CD14-positive monocyte (primary cell): ENCODE results near the gene CYSTM1. TPM values are rescaled to one million over a fixed set of nuclear protein-coding genes. Genes with fewer than 3 reads are reported as not detected.
"Not testable (repeated sequence)": the region's sequence is repeated elsewhere in the genome, so short reads cannot be mapped to it uniquely, and the experiment has no call there.

Experiments
- DNase-seq, 3 donors: peaks; one replicate each; pipeline ENCODE4 v3.0.0-alpha.2; 2011 to 2022
- H2AFZ ChIP-seq: 2 replicates; pipeline ENCODE4 v1.6.0; 2012; ENCODE audit warnings: mild to moderate bottlenecking, low read depth, low read length, inconsistent platforms; ENCODE audit not compliant: insufficient read depth, poor library complexity, severe bottlenecking
- H3K27ac ChIP-seq, 2 donors: 1 replicate in 1 of 2; 2 replicates in 1 of 2; pipeline ENCODE4 v1.5.1; 2012 to 2013; ENCODE audit warnings: low read length in 2 of 2, control low read depth in 1 of 2, inconsistent platforms in 1 of 2, low read depth in 1 of 2, mild to moderate bottlenecking in 1 of 2
- H3K27me3 ChIP-seq, 2 donors: one replicate each; pipeline versions ENCODE4 v1.6.0 to v1.6.1; 2011 to 2013; ENCODE audit warnings: low read length in 2 of 2; ENCODE audit not compliant: control insufficient read depth in 2 of 2, insufficient read depth in 2 of 2
- H3K36me3 ChIP-seq, 2 donors: replicated peaks in 1 of 2; 1 replicate in 1 of 2; 2 replicates in 1 of 2; pipeline versions ENCODE4 v1.5.1 to v1.6.1; 2012 to 2013; ENCODE audit warnings: low read length in 2 of 2, control low read depth in 1 of 2, inconsistent platforms in 1 of 2, mild to moderate bottlenecking in 1 of 2; ENCODE audit not compliant: insufficient read depth in 2 of 2, control insufficient read depth in 1 of 2
- H3K4me1 ChIP-seq, 2 donors: 1 replicate in 1 of 2; 2 replicates in 1 of 2; pipeline versions ENCODE4 v1.5.1 to v1.6.1; 2012 to 2013; ENCODE audit warnings: low read length in 2 of 2, control low read depth in 1 of 2, inconsistent platforms in 1 of 2, mild to moderate bottlenecking in 1 of 2, moderate library complexity in 1 of 2; ENCODE audit not compliant: insufficient read depth in 2 of 2, control insufficient read depth in 1 of 2
- H3K4me2 ChIP-seq: replicated peaks from 2 replicates; pipeline ENCODE3; 2012; ENCODE audit warnings: low read length, moderate library complexity, mild to moderate bottlenecking; ENCODE audit not compliant: poor library complexity, severe bottlenecking; ENCODE audit errors: extremely low read depth
- H3K4me3 ChIP-seq, 3 experiments: fragments of 200-600 bp in 1 of 3; sonication (generic) in 1 of 3; replicated peaks in 1 of 3; 1 replicate in 2 of 3; 2 replicates in 1 of 3; pipeline ENCODE4 v1.5.1; 2011 to 2013; ENCODE audit warnings: low read length in 3 of 3, mild to moderate bottlenecking in 3 of 3, control low read depth in 2 of 3, low read depth in 2 of 3, inconsistent platforms in 1 of 3, moderate library complexity in 1 of 3
- H3K79me2 ChIP-seq: 2 replicates; pipeline ENCODE4 v1.6.0; 2012; ENCODE audit warnings: mild to moderate bottlenecking, control low read depth, inconsistent platforms, low read length, moderate library complexity; ENCODE audit not compliant: insufficient read depth
- H3K9ac ChIP-seq: 2 replicates; pipeline ENCODE4 v1.6.0; 2017; ENCODE audit warnings: low read length, mild to moderate bottlenecking; ENCODE audit not compliant: insufficient read depth, poor library complexity, severe bottlenecking
- H3K9me3 ChIP-seq, 2 donors: replicated peaks in 1 of 2; 1 replicate in 1 of 2; 2 replicates in 1 of 2; pipeline versions ENCODE4 v1.5.1 to v1.6.1; 2012 to 2013; ENCODE audit warnings: low read length in 2 of 2, control low read depth in 1 of 2; ENCODE audit not compliant: control insufficient read depth in 1 of 2, insufficient read depth in 1 of 2
- H4K20me1 ChIP-seq: 2 replicates; pipeline ENCODE4 v1.6.0; 2012; ENCODE audit warnings: mild to moderate bottlenecking, low read length, control low read depth, moderate library complexity; ENCODE audit not compliant: insufficient read depth
- H3K27ac Mint-ChIP-seq, 7 donors: one replicate each; pipeline ENCODE4 v1.8.0; 2020; ENCODE audit warnings: mild to moderate bottlenecking in 7 of 7, mixed read lengths in 7 of 7, moderate library complexity in 6 of 7, inconsistent platforms in 2 of 7
- H3K27me3 Mint-ChIP-seq, 3 donors: one replicate each; pipeline ENCODE4 v1.8.0; 2021 to 2022; ENCODE audit warnings: low read depth in 3 of 3, mild to moderate bottlenecking in 3 of 3, mixed read lengths in 3 of 3, moderate library complexity in 3 of 3, inconsistent platforms in 1 of 3
- H3K36me3 Mint-ChIP-seq, 2 donors: one replicate each; pipeline ENCODE4 v1.8.0; 2020; ENCODE audit warnings: mixed read lengths in 2 of 2, inconsistent platforms in 1 of 2, mild to moderate bottlenecking in 1 of 2
- H3K4me1 Mint-ChIP-seq: one replicate; pipeline ENCODE4 v1.8.0; 2020; ENCODE audit warnings: mild to moderate bottlenecking, mixed read lengths
- H3K4me3 Mint-ChIP-seq, 2 donors: one replicate each; pipeline ENCODE4 v1.8.0; 2020; ENCODE audit warnings: mild to moderate bottlenecking in 2 of 2, mixed read lengths in 2 of 2, moderate library complexity in 1 of 2
- H3K9me3 Mint-ChIP-seq, 7 donors: one replicate each; pipeline ENCODE4 v1.8.0; 2020 to 2022; ENCODE audit warnings: mixed read lengths in 7 of 7, mild to moderate bottlenecking in 6 of 7, moderate library complexity in 6 of 7, inconsistent platforms in 2 of 7
- WGBS: methylation state at CpG from one replicate; pipeline ENCODE4 v1.1.5; 2013; ENCODE audit warnings: missing lambda C conversion rate; ENCODE audit not compliant: insufficient coverage; 5-methylcytosine and 5-hydroxymethylcytosine counted together
- intact Hi-C, 2 donors: fragments of 100-400 bp; cut with micrococcal nuclease; formaldehyde crosslinking; loops; one replicate each; pipeline versions ENCODE4 v1.15.0 to v1.15.1; 2023
- polyA plus RNA-seq, 3 donors: library from polyadenylated mRNA; depleted of rRNA in 1 of 3; unstranded in 2 of 3; stranded (reverse) in 1 of 3; fragments of 300-500 nt in 2 of 3; fragments of >200 nt in 1 of 3; fragmentation: Illumina TruSeq in 2 of 3; gene quantifications; 1 replicate in 2 of 3; 2 replicates in 1 of 3; pipeline ENCODE4 v1.2.3, GENCODE V29; 2012 to 2021
- TF ChIP-seq, protein P1 (sequence below): fragments of 200-600 bp; IDR thresholded peaks from one replicate; pipeline ENCODE4 v1.8.0; 2022; ENCODE audit warnings: antibody characterized with exemption, mild to moderate bottlenecking

Gene CYSTM1
- polyA plus RNA-seq, 3 donors = 14.0 to 40.0 (median 36.7) TPM

DNA sequence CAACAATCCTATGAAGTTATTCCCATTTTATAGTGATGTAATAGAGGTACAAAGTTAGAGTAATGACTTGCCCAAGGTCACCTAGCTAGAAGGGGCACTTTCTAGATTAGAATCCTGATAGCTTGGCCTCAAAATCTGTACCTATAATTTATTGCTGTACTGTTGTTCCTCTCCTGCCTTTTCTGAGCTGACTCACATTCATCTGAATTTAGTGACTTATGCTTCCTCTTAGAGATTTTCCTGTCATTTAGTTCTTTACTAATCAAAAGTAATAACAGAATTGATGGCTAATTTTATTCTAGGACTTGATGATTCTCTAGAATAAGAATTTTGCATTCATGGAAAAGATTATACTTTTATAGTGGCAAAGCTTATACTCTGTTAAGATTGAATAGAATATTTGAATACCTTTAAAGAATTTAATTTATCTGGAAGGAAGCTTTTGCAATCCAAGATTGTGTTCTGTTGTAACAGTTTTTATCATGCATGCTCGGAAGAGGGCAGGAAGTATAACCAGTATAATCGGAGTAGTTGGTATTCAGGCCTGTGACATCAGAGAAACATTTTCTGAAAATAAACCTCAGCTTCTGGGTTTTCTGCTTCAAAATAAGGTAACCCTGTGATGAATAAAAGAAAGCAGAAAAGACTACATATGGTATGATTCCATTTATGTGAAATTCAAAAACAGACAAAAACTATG, 21.3 kb downstream of the CYSTM1 start:
- peaks cover 50% of the 10 kb centered on the region for H3K4me1 Mint-ChIP-seq
- H3K27ac Mint-ChIP-seq = peak overlapping the region; percentile 50 to 83 (median 63)
- H3K4me3 ChIP-seq = peak overlapping the region in 1 of 3 experiments; percentile 3
- H3K4me2 ChIP-seq = peak overlapping the region; percentile 17
- H3K36me3 Mint-ChIP-seq = peaks cover 5 to 17% of the 10 kb centered on the region in 2 donors
- H3K79me2 ChIP-seq = no peaks in the 10 kb centered on the region
- H3K9me3 Mint-ChIP-seq = no peaks in the 10 kb centered on the region
- peaks cover 0 to 1% (median 0%) of the 10 kb centered on the region in 3 donors for H3K27me3 Mint-ChIP-seq
- H4K20me1 ChIP-seq = no peaks in the 10 kb centered on the region
- intact Hi-C loops = no loop called here
- TF ChIP-seq, protein P1, sequence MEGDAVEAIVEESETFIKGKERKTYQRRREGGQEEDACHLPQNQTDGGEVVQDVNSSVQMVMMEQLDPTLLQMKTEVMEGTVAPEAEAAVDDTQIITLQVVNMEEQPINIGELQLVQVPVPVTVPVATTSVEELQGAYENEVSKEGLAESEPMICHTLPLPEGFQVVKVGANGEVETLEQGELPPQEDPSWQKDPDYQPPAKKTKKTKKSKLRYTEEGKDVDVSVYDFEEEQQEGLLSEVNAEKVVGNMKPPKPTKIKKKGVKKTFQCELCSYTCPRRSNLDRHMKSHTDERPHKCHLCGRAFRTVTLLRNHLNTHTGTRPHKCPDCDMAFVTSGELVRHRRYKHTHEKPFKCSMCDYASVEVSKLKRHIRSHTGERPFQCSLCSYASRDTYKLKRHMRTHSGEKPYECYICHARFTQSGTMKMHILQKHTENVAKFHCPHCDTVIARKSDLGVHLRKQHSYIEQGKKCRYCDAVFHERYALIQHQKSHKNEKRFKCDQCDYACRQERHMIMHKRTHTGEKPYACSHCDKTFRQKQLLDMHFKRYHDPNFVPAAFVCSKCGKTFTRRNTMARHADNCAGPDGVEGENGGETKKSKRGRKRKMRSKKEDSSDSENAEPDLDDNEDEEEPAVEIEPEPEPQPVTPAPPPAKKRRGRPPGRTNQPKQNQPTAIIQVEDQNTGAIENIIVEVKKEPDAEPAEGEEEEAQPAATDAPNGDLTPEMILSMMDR = no peak
- H3K4me3 Mint-ChIP-seq = no peak overlapping the region
- H3K9ac ChIP-seq = no peak overlapping the region
- H3K36me3 ChIP-seq = no peaks in the 10 kb centered on the region
- no peaks in the 10 kb centered on the region for H3K9me3 ChIP-seq
- H3K4me1 ChIP-seq = peaks cover 29 to 47% of the 10 kb centered on the region in 2 donors
- no CpG with 5 or more reads among the region's 2 CpGs for WGBS
- no peaks in the 10 kb centered on the region for H3K27me3 ChIP-seq
- H3K27ac ChIP-seq = peak overlapping the region in 1 of 2 donors; percentile 50
- DNase-seq = peak in 2 of 3 donors; percentile 24 to 25
- H2AFZ ChIP-seq = no peak overlapping the region

DNA sequence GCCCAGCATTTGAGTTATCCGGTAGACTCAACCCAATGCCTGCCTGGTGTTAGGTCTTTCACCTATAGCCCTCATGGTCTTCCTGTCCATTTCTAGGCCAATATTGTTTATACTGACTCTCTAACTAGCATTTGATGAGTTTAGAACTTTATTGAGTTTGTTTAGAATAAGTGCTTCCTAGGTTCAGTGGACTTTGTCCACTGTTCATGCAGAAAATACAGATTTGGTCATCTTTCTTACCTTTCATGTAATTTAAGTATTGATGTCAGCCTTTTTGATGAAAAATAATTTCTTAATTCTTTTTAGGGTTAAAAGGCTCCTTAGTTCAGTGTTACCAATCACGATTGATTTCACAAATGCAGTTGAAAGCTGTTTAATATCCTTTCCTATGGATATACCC, 22.0 kb downstream of the CYSTM1 start:
- H3K79me2 ChIP-seq = no peaks in the 10 kb centered on the region
- peak overlapping the region in 1 of 3 experiments; percentile 3 for H3K4me3 ChIP-seq
- no CpG with 5 or more reads among the region's 2 CpGs for WGBS
- intact Hi-C loops = no loop called here
- no peaks in the 10 kb centered on the region for H4K20me1 ChIP-seq
- H3K27ac ChIP-seq = peak overlapping the region in 1 of 2 donors; percentile 50
- H3K4me2 ChIP-seq = peak overlapping the region; percentile 17
- H3K4me1 ChIP-seq = peaks cover 32 to 54% of the 10 kb centered on the region in 2 donors
- Mint-ChIP-seq H3K9me3 (no peaks in the 10 kb centered on the region), H3K4me1 (peaks cover 55% of the 10 kb centered on the region), H3K27me3 (peaks cover 0 to 1% (median 0%) of the 10 kb centered on the region in 3 donors), H3K27ac (peak overlapping the region in 4 of 7 donors; percentile 21 to 73 (median 64)), H3K36me3 (peaks cover 7 to 12% of the 10 kb centered on the region in 2 donors), H3K4me3 (no peak overlapping the region)
- no peaks in the 10 kb centered on the region for H3K27me3 ChIP-seq
- H3K9me3 ChIP-seq = no peaks in the 10 kb centered on the region
- H2AFZ ChIP-seq = no peak overlapping the region
- H3K9ac ChIP-seq = no peak overlapping the region
- no peak for DNase-seq
- TF ChIP-seq, protein P1 = no peak
- H3K36me3 ChIP-seq = no peaks in the 10 kb centered on the region

DNA sequence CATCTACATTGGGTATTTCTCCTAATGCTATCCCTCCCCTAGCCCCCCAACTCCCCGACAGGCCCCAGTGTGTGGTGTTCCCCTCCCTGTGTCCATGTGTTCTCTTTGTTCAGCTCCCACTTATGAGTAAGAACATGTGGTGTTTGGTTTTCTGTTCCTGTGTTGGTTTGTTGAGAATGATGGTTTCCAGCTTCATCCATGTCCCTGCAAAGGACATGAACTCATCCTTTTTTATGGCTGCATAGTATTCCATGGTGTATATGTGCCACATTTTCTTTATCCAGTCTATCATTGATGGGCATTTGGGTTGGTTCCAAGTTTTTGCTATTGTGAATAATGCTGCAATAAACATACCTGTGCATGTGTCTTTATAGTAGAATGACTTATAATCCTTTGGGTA, 23.9 kb downstream of the CYSTM1 start:
- H4K20me1 ChIP-seq, H3K27ac Mint-ChIP-seq, H3K27me3 ChIP-seq, H3K4me3 ChIP-seq, H3K27ac ChIP-seq, H3K4me3 Mint-ChIP-seq, H3K9ac ChIP-seq, H3K36me3 ChIP-seq, H2AFZ ChIP-seq, intact Hi-C loops, H3K79me2 ChIP-seq, H3K27me3 Mint-ChIP-seq, H3K4me2 ChIP-seq, H3K9me3 ChIP-seq, DNase-seq, H3K9me3 Mint-ChIP-seq: not testable (repeated sequence)
- peaks cover 32 to 54% of the 10 kb centered on the region in 2 donors for H3K4me1 ChIP-seq
- Mint-ChIP-seq H3K4me1 (peaks cover 55% of the 10 kb centered on the region), H3K36me3 (peaks cover 7 to 15% of the 10 kb centered on the region in 2 donors)
- WGBS = no CpG with 5 or more reads among the region's 1 CpG
